Spleen (tissue), 11 donors: Measurements from ENCODE around the gene SLC27A1. TPM values are rescaled to one million over a fixed set of nuclear protein-coding genes. Genes with fewer than 3 reads are reported as not detected.
"Not testable (repeated sequence)": the region's sequence is repeated elsewhere in the genome, so short reads cannot be mapped to it uniquely, and the experiment has no call there.

ENCODE experiments used
- DNase-seq: peaks from one replicate; pipeline ENCODE4 v3.0.0-alpha.2; 2020
- H3K27ac ChIP-seq, 8 donors: fragments of 200-600 bp; sonication (generic) in 7 of 8; 1 replicate in 4 of 8; 2 replicates in 4 of 8; pipeline versions ENCODE4 v1.5.0 to v1.8.0; 2016 to 2021; ENCODE audit warnings: inconsistent platforms in 4 of 8, mild to moderate bottlenecking in 4 of 8, moderate library complexity in 1 of 8
- H3K27me3 ChIP-seq, 7 donors: fragments of 200-600 bp; sonication (generic) in 6 of 7; replicated peaks in 1 of 7; 1 replicate in 4 of 7; 2 replicates in 3 of 7; pipeline versions ENCODE4 v1.5.0 to v1.8.0; 2016 to 2021; ENCODE audit warnings: inconsistent platforms in 3 of 7, mild to moderate bottlenecking in 1 of 7
- H3K36me3 ChIP-seq, 6 donors: fragments of 200-600 bp; sonication (generic) in 5 of 6; 1 replicate in 4 of 6; 2 replicates in 2 of 6; pipeline versions ENCODE4 v1.5.0 to v1.8.0; 2016 to 2021; ENCODE audit warnings: inconsistent platforms in 2 of 6
- H3K4me1 ChIP-seq, 6 donors: fragments of 200-600 bp; sonication (generic) in 5 of 6; 1 replicate in 3 of 6; 2 replicates in 3 of 6; pipeline versions ENCODE4 v1.5.0 to v1.8.0; 2016 to 2021; ENCODE audit warnings: inconsistent platforms in 3 of 6
- H3K4me3 ChIP-seq, 8 donors: fragments of 200-600 bp; sonication (generic) in 7 of 8; 1 replicate in 4 of 8; 2 replicates in 4 of 8; pipeline versions ENCODE4 v1.5.0 to v1.8.0; 2016 to 2021; ENCODE audit warnings: inconsistent platforms in 4 of 8, mild to moderate bottlenecking in 4 of 8, moderate library complexity in 2 of 8
- H3K9me3 ChIP-seq, 8 donors: fragments of 200-600 bp; sonication (generic) in 7 of 8; 1 replicate in 4 of 8; 2 replicates in 4 of 8; pipeline versions ENCODE4 v1.5.0 to v1.8.0; 2016 to 2021; ENCODE audit warnings: inconsistent platforms in 4 of 8
- POLR2A ChIP-seq, 3 donors: fragments of 450-650 bp; IDR thresholded peaks; one replicate each; pipeline ENCODE4 v1.5.1; 2017; ENCODE audit warnings: antibody characterized with exemption in 3 of 3, mild to moderate bottlenecking in 1 of 3
- POLR2AphosphoS5 ChIP-seq, 3 donors: sonication (generic); formaldehyde crosslinking; IDR thresholded peaks; one replicate each; pipeline ENCODE4 v1.5.1; 2017; ENCODE audit warnings: antibody characterized with exemption in 3 of 3
- WGBS, 5 donors: extraction: QIAGEN DNeasy Blood & Tissue Kit in 3 of 5; methylation state at CpG; one replicate each; pipeline versions ENCODE4 v1.1.5 to v1.1.7; 2013 to 2018; 5-methylcytosine and 5-hydroxymethylcytosine counted together
- intact Hi-C: fragments of 100-400 bp; cut with DNase I; formaldehyde crosslinking; loops from one replicate; pipeline ENCODE4 v1.15.0; 2023; ENCODE audit warnings: low total_unique reads
- polyA plus RNA-seq, 3 donors: library from polyadenylated mRNA; stranded (reverse); fragments of 200-250 nt; gene quantifications; one replicate each; pipeline ENCODE4 v1.2.1, GENCODE V29; 2013
- total RNA-seq, 7 donors: library from RNA; depleted of rRNA in 3 of 7; stranded (reverse); fragments of >200 nt in 3 of 7; fragmentation: NEBNext Ultra II Directional in 4 of 7; extraction: Animal tissue kit (Norgen Biotek cat#: 25700) in 4 of 7; gene quantifications; one replicate each; pipeline versions ENCODE4 v1.1.0 to v1.2.1, GENCODE V29; 2016 to 2021
- TF ChIP-seq, protein P1 (sequence below), 11 experiments: fragments of 200-600 bp in 7 of 11; fragments of 450-650 bp in 4 of 11; sonication (generic) in 4 of 11; IDR thresholded peaks in 8 of 11; conservative IDR thresholded peaks in 3 of 11; 1 replicate in 7 of 11; 2 replicates in 4 of 11; pipeline versions ENCODE4 v1.4.0 to v1.8.0; 2016 to 2021; ENCODE audit warnings: antibody characterized with exemption in 11 of 11, inconsistent platforms in 4 of 11, mild to moderate bottlenecking in 1 of 11
- donor health status: healthy with polysubstance abuse.
- donor health status: DM: no; HTN: no; CAD: no; lungs with moderate emphysema.
- donor health status: DM: no; HTN: no; CAD: no.
- donor health status: Bipolar disorder and iron deficiency.
- donor health status: healthy.
- donor health status: DM: no; HTN: no; CAD: no.
- donor health status: DM: yes; HTN: yes; CAD: no.

The SLC27A1 gene
- total and polyA plus RNA-seq, 10 donors, result 4.8 to 23.3 (median 14.8) TPM

DNA sequence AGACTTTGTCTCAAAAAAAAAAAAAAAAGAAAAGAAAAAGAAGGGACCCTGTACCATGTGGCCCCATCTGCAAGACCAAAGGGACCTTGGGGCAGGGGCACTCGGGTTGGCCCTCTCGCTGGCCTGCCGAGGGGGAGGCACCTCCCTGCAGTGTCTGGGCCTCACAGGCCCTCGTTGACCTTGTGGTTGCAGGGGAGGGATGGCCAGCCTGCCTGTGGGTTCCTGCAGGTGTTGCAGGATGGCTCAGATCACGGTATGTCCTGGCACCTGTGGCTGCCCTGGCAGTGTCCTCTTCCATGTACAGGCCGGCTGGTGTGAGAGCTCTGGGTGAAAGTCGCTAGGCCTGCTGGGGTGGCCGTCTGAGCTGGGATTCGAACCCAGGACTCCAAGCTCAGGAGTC is 36.4 kb downstream of the SLC27A1 start:
- H3K9me3 ChIP-seq, result no peaks in the 10 kb centered on the region
- H3K36me3 ChIP-seq, result peaks cover 0 to 50% (median 3%) of the 10 kb centered on the region in 6 donors
- DNase-seq, result no peak
- peaks cover 3 to 68% (median 28%) of the 10 kb centered on the region in 6 donors for H3K4me1 ChIP-seq
- H3K27ac ChIP-seq, result no peak overlapping the region
- TF ChIP-seq, protein P1, sequence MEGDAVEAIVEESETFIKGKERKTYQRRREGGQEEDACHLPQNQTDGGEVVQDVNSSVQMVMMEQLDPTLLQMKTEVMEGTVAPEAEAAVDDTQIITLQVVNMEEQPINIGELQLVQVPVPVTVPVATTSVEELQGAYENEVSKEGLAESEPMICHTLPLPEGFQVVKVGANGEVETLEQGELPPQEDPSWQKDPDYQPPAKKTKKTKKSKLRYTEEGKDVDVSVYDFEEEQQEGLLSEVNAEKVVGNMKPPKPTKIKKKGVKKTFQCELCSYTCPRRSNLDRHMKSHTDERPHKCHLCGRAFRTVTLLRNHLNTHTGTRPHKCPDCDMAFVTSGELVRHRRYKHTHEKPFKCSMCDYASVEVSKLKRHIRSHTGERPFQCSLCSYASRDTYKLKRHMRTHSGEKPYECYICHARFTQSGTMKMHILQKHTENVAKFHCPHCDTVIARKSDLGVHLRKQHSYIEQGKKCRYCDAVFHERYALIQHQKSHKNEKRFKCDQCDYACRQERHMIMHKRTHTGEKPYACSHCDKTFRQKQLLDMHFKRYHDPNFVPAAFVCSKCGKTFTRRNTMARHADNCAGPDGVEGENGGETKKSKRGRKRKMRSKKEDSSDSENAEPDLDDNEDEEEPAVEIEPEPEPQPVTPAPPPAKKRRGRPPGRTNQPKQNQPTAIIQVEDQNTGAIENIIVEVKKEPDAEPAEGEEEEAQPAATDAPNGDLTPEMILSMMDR (IDR thresholded peaks at IDR 0.05 in 8 of 11, conservative IDR thresholded peaks at IDR 0.05 in 3 of 11), result no peak
- TF ChIP-seq POLR2A (IDR thresholded peaks at IDR 0.05) (no peak), POLR2AphosphoS5 (IDR thresholded peaks at IDR 0.05) (peak in 1 of 3 donors; percentile 22)
- intact Hi-C loops, result no loop called here
- no peaks in the 10 kb centered on the region for H3K27me3 ChIP-seq
- 68 to 80% (median 73%) methylated on average over 7 to 9 of the region's 9 CpGs for WGBS, 5 donors
- H3K4me3 ChIP-seq, result no peak overlapping the region

GRCh38 chr19:17508558-17508933 is 38.2 kb downstream of the SLC27A1 start:
- not testable (repeated sequence) for DNase-seq
- peak overlapping the region in 3 of 8 donors; percentile 30 to 40 (median 38) for H3K27ac ChIP-seq

GRCh38 chr19:17510220-17510993 is 40.1 kb downstream of the SLC27A1 start:
- H3K9me3 ChIP-seq, result no peaks in the 10 kb centered on the region
- H3K4me1 ChIP-seq, result peaks cover 11 to 80% (median 51%) of the 10 kb centered on the region in 6 donors
- no peaks in the 10 kb centered on the region for H3K27me3 ChIP-seq
- TF ChIP-seq, protein P1 (IDR thresholded peaks at IDR 0.05 in 8 of 11, conservative IDR thresholded peaks at IDR 0.05 in 3 of 11), result no peak
- TF ChIP-seq POLR2AphosphoS5 (IDR thresholded peaks at IDR 0.05) (no peak), POLR2A (IDR thresholded peaks at IDR 0.05) (no peak)
- peak overlapping the region; percentile 97 to 100 (median 99) for H3K27ac ChIP-seq
- H3K36me3 ChIP-seq, result peaks cover 0 to 38% (median 2%) of the 10 kb centered on the region in 6 donors
- 32 to 36% (median 34%) methylated on average over 13 of the region's 13 CpGs for WGBS, 5 donors
- intact Hi-C loops, result no loop called here
- peak overlapping the region; percentile 84 to 98 (median 92) for H3K4me3 ChIP-seq
- peak; percentile 76 for DNase-seq

More at GRCh38 chr19:17508558-17508933, 38.2 kb downstream of the SLC27A1 start:
- 72 to 94% (median 86%) methylated on average over 3 of the region's 3 CpGs for WGBS, 5 donors
- peaks cover 0 to 50% (median 3%) of the 10 kb centered on the region in 6 donors for H3K36me3 ChIP-seq
- H3K9me3 ChIP-seq, H3K4me3 ChIP-seq, intact Hi-C loops, H3K27me3 ChIP-seq: not testable (repeated sequence)
- H3K4me1 ChIP-seq, result peaks cover 11 to 83% (median 44%) of the 10 kb centered on the region in 6 donors

GRCh38 chr19:17511724-17512573 is 41.6 kb downstream of the SLC27A1 start:
- H3K4me3 ChIP-seq, result peak overlapping the region; percentile 84 to 98 (median 92)
- peak overlapping the region; percentile 97 to 100 (median 99) for H3K27ac ChIP-seq
- H3K36me3 ChIP-seq, result peaks cover 0 to 38% (median 13%) of the 10 kb centered on the region in 6 donors
- intact Hi-C loops, result no loop called here
- peaks cover 11 to 66% (median 48%) of the 10 kb centered on the region in 6 donors for H3K4me1 ChIP-seq
- H3K9me3 ChIP-seq, result peaks cover 0 to 2% (median 0%) of the 10 kb centered on the region in 8 donors
- TF ChIP-seq, protein P1 (IDR thresholded peaks at IDR 0.05 in 8 of 11, conservative IDR thresholded peaks at IDR 0.05 in 3 of 11), result peak in 9 of 11 experiments; percentile 23 to 54 (median 35)
- TF ChIP-seq POLR2AphosphoS5 (IDR thresholded peaks at IDR 0.05) (peak; percentile 84 to 94 (median 86)), POLR2A (IDR thresholded peaks at IDR 0.05) (peak; percentile 13 to 63 (median 13))
- WGBS, 5 donors, result 0 to 3% (median 1%) methylated on average over 22 to 82 of the region's 82 CpGs
- H3K27me3 ChIP-seq, result no peaks in the 10 kb centered on the region
- peak; percentile 98 for DNase-seq
